Measurements from ENCODE around the gene LRBA. TPM values are rescaled to one million over a fixed set of nuclear protein-coding genes. Genes with fewer than 3 reads are reported as not detected.
"Not testable (repeated sequence)": the region's sequence is repeated elsewhere in the genome, so short reads cannot be mapped to it uniquely, and the experiment has no call there.

Gene LRBA
- total RNA-seq, 1 donor from 2014 or later, result 26.4 TPM

DNA sequence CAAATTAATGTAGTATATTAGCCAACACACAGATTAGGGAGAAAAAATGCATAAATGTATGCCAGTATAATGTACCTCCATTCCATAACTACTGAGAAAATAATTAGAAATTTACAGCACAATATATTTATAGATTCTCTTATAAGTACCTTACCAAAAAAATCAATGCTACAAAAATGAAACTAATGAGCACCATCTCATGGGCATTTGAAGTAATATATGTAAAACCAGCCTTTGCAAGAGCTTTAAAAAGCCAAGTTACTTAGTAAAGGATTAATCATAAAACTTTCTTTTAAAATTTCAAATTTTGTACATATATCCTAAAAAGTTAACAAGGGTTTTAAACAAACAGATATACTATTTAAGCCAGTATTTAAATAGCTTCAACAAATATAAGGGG is 43.2 kb downstream of the LRBA start:
- Mint-ChIP-seq H3K9me3 (ENCODE audit: unreplicated experiment) (no peaks in the 10 kb centered on the region), H3K27ac (ENCODE audit: unreplicated experiment) (no peak overlapping the region), H3K27me3 (ENCODE audit: unreplicated experiment) (no peaks in the 10 kb centered on the region), H3K4me1 (ENCODE audit: low read depth, unreplicated experiment) (no peaks in the 10 kb centered on the region), H3K4me3 (ENCODE audit: unreplicated experiment) (no peak overlapping the region), H3K36me3 (ENCODE audit: unreplicated experiment) (no peaks in the 10 kb centered on the region)
- TF ChIP-seq, protein P1, sequence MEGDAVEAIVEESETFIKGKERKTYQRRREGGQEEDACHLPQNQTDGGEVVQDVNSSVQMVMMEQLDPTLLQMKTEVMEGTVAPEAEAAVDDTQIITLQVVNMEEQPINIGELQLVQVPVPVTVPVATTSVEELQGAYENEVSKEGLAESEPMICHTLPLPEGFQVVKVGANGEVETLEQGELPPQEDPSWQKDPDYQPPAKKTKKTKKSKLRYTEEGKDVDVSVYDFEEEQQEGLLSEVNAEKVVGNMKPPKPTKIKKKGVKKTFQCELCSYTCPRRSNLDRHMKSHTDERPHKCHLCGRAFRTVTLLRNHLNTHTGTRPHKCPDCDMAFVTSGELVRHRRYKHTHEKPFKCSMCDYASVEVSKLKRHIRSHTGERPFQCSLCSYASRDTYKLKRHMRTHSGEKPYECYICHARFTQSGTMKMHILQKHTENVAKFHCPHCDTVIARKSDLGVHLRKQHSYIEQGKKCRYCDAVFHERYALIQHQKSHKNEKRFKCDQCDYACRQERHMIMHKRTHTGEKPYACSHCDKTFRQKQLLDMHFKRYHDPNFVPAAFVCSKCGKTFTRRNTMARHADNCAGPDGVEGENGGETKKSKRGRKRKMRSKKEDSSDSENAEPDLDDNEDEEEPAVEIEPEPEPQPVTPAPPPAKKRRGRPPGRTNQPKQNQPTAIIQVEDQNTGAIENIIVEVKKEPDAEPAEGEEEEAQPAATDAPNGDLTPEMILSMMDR (IDR thresholded peaks at IDR 0.05; ENCODE audit: partially characterized antibody, unreplicated experiment), result no peak
- DNase-seq, result no peak

DNA sequence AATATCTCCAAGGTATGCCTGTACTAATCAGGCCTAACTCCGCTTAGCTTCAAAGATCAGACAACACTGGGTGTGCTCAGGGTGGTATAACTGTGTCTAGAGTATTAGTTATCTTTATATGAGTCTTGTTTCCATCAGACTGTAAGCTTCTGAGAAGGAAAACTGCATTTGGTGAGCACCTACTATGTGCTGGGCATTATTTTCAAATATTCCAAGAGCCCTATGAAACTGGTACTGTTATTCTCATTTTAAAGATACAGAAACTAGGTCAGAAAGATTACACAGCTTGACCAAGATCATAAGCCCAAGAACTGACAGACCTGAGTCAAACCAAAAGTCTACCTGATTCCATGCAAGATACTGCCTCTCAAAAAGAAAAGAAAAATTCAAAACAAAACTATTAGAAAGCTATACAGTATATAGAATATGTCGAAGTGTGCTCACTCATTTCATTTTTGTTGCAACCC is 44.4 kb downstream of the LRBA start:
- Mint-ChIP-seq H3K4me3 (ENCODE audit: unreplicated experiment) (no peak overlapping the region), H3K27ac (ENCODE audit: unreplicated experiment) (no peak overlapping the region), H3K4me1 (ENCODE audit: low read depth, unreplicated experiment) (no peaks in the 10 kb centered on the region), H3K27me3 (ENCODE audit: unreplicated experiment) (no peaks in the 10 kb centered on the region), H3K36me3 (ENCODE audit: unreplicated experiment) (no peaks in the 10 kb centered on the region), H3K9me3 (ENCODE audit: unreplicated experiment) (no peaks in the 10 kb centered on the region)
- no peak for DNase-seq
- TF ChIP-seq, protein P1 (IDR thresholded peaks at IDR 0.05; ENCODE audit: partially characterized antibody, unreplicated experiment), result no peak

DNA sequence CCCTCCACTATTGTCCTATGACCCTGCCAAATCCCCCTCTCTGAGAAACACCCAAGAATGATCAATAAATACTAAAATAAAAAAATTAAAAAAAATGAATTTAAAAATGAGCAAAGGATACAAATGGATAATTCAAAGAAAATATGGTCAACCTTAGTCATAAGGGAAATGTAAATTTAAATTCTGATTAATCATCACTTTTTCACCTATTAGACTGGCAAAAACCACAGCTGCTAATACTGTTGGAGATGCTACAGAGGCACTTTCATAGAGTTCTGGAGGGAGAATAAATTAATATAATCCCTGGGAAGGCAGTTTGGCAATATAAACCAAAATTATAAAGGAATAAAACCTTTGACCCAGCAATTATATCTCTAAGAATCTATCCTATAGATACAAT is 50.3 kb downstream of the LRBA start:
- H3K9me3 Mint-ChIP-seq (ENCODE audit: unreplicated experiment), result peaks cover 2% of the 10 kb centered on the region
- no peak overlapping the region for H3K4me3 Mint-ChIP-seq (ENCODE audit: unreplicated experiment)
- no peak for DNase-seq
- H3K36me3 Mint-ChIP-seq (ENCODE audit: unreplicated experiment), result no peaks in the 10 kb centered on the region
- peaks cover 1% of the 10 kb centered on the region for H3K27me3 Mint-ChIP-seq (ENCODE audit: unreplicated experiment)
- peak overlapping the region; percentile 85 for H3K27ac Mint-ChIP-seq (ENCODE audit: unreplicated experiment)
- TF ChIP-seq, protein P1 (IDR thresholded peaks at IDR 0.05; ENCODE audit: partially characterized antibody, unreplicated experiment), result no peak
- H3K4me1 Mint-ChIP-seq (ENCODE audit: low read depth, unreplicated experiment), result no peaks in the 10 kb centered on the region

DNA sequence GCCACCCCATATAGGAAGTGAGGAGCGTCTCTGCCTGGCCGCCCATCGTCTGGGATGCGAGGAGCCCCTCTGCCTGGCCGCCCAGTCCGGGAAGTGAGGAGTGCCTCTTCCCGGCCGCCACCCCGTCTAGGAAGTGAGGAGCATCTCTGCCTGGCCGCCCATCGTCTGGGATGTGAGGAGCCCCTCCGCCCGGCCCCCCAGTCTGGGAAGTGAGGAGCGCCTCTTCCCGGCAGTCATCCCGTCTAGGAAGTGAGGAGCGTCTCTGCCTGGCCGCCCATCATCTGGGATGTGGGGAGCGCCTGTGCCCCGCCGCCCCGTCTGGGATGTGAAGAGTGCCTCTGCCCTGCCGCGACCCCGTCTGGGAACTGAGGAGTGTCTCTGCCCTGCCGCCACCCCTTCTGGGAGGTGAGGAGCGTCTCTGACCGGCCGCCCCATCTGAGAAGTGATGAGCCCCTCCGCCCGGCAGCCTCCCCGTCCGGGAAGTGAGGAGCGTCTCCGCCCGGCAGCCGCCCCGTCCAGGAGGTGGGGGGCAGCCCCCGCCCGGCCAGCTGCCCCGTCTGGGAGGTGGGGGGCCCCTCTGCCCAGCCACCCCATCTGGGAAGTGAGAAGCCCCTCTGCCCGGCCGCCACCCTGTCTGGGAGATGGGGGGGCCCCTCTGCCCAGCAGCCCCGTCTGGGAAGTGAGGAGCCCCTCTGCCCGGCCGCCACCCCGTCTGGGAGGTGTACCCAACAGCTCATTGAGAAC is 51.3 kb downstream of the LRBA start:
- DNase-seq; H3K4me3 Mint-ChIP-seq (ENCODE audit: unreplicated experiment); H3K9me3 Mint-ChIP-seq (ENCODE audit: unreplicated experiment); H3K4me1 Mint-ChIP-seq (ENCODE audit: low read depth, unreplicated experiment); H3K27me3 Mint-ChIP-seq (ENCODE audit: unreplicated experiment); H3K36me3 Mint-ChIP-seq (ENCODE audit: unreplicated experiment): not testable (repeated sequence)
- peak overlapping the region; percentile 89 for H3K27ac Mint-ChIP-seq (ENCODE audit: unreplicated experiment)

DNA sequence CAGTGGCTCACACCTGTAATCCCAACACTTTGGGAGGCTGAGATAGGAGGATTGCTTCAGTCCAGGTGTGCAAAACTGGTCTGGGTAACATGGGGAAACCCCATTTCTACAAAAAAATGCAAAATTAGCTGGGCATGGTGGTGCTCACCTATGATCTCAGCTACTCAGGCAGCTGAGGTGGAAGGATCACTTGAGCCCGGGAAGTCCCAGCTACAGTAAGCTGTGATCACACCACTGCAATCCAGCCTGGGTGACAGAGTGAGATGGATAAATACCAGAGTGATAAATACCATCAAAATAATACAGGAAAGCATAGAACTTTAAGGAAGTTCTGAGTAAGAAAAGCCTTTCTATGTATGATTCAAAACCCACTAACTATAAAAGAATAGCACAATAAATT is 52.8 kb downstream of the LRBA start:
- TF ChIP-seq, protein P1 (IDR thresholded peaks at IDR 0.05; ENCODE audit: partially characterized antibody, unreplicated experiment), result no peak
- no peaks in the 10 kb centered on the region for H3K4me1 Mint-ChIP-seq (ENCODE audit: low read depth, unreplicated experiment)
- H3K36me3 Mint-ChIP-seq (ENCODE audit: unreplicated experiment), result peaks cover 16% of the 10 kb centered on the region

More for the DNA sequence above, 52.8 kb downstream of the LRBA start:
- Mint-ChIP-seq H3K27ac (ENCODE audit: unreplicated experiment) (no peak overlapping the region), H3K4me3 (ENCODE audit: unreplicated experiment) (no peak overlapping the region), H3K27me3 (ENCODE audit: unreplicated experiment) (peaks cover 1% of the 10 kb centered on the region), H3K9me3 (ENCODE audit: unreplicated experiment) (peaks cover 6% of the 10 kb centered on the region)
- DNase-seq, result no peak

Data from glutamatergic neuron (in vitro differentiated cells).